Measurements from ENCODE around the gene LIMCH1. TPM values are rescaled to one million over a fixed set of nuclear protein-coding genes. Genes with fewer than 3 reads are reported as not detected.

Gene LIMCH1
- total RNA-seq, 2 experiments from 2014 or later = not detected

DNA sequence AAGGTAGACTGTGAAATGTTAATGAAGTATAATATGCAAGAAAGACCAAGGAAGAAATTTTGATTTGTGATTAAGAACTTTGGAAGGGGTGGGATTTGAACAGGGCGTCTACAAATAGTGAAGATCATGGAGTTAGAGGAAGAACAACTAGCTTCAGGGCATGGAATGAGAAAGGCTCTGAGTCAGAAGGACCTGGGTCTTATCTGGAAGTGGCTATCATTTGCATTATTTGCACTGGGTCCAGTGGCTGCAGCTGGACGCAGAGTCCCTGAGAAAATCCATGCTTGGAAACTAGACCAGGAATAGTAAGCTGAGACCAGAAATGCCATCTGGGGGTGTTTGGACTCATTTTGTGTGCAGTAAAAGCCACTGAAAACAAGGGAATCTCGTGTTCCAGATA is 4.3 kb upstream of the LIMCH1 start:
- H3K4me3 ChIP-seq (ENCODE audit: low read depth, low read length, poor library complexity, severe bottlenecking) = no peak overlapping the region
- no peak overlapping the region for H2AFZ ChIP-seq (ENCODE audit: low read length)
- no peak overlapping the region for H3K27ac ChIP-seq (ENCODE audit: low read depth, low read length, poor library complexity, severe bottlenecking)
- no peaks in the 10 kb centered on the region for H3K9me2 ChIP-seq (ENCODE audit: insufficient read depth, low read length)
- H3K79me2 ChIP-seq (ENCODE audit: insufficient read depth, low read depth, low read length) = no peaks in the 10 kb centered on the region
- DNase-seq (ENCODE audit: low spot score) = no peak
- CTCF ChIA-PET (ENCODE audit: unreplicated experiment) = no interaction called here
- intact Hi-C loops (cut with micrococcal nuclease; ENCODE audit: unreplicated experiment) = no loop called here
- H4K20me1 ChIP-seq (ENCODE audit: insufficient read depth, low read length) = no peaks in the 10 kb centered on the region
- H3K9me3 ChIP-seq (ENCODE audit: low read length) = no peaks in the 10 kb centered on the region
- H3K4me1 ChIP-seq (ENCODE audit: insufficient read depth, low read length, poor library complexity, severe bottlenecking) = no peaks in the 10 kb centered on the region
- TF ChIP-seq EZH2phosphoT487 (IDR thresholded peaks at IDR 0.05; ENCODE audit: borderline replicate concordance, low read depth, low read length) = no peak
- TF ChIP-seq, protein P1, sequence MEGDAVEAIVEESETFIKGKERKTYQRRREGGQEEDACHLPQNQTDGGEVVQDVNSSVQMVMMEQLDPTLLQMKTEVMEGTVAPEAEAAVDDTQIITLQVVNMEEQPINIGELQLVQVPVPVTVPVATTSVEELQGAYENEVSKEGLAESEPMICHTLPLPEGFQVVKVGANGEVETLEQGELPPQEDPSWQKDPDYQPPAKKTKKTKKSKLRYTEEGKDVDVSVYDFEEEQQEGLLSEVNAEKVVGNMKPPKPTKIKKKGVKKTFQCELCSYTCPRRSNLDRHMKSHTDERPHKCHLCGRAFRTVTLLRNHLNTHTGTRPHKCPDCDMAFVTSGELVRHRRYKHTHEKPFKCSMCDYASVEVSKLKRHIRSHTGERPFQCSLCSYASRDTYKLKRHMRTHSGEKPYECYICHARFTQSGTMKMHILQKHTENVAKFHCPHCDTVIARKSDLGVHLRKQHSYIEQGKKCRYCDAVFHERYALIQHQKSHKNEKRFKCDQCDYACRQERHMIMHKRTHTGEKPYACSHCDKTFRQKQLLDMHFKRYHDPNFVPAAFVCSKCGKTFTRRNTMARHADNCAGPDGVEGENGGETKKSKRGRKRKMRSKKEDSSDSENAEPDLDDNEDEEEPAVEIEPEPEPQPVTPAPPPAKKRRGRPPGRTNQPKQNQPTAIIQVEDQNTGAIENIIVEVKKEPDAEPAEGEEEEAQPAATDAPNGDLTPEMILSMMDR (conservative IDR thresholded peaks at IDR 0.05; ENCODE audit: low read length) = no peak
- no peaks in the 10 kb centered on the region for H3K36me3 ChIP-seq (ENCODE audit: insufficient read depth, low read length)
- POLR2A ChIA-PET = no interaction called here
- no TSS peak for BruUV-seq (replicated peaks)
- no peak overlapping the region for H3K4me2 ChIP-seq (ENCODE audit: low read length)

DNA sequence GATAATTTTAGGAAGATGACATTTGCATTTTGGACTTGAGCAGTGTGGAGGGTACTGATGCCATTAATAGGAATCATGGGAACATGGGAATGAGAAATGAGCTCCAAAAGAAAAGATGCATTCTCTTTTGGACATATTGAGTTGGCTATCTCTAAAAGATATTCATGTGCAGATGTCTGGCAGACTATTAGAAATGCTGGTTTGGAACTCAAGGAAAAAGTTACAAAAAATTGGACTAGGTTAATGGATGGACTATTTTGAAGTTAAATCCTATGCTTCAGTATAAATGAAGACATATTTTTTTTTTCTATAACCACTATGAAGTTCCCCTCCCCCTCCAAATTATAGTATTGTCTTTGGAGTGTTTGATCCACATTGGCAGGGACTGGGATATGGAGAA is 3.6 kb upstream of the LIMCH1 start:
- DNase-seq (ENCODE audit: low spot score) = no peak
- H3K4me2 ChIP-seq (ENCODE audit: low read length) = no peak overlapping the region
- POLR2A ChIA-PET = interaction anchor here (0.5 to 0.6 kb wide), 2 partner anchors 191 to 208 kb away, joined by 3 read pairs; no protein-coding TSS in a partner anchor
- no peaks in the 10 kb centered on the region for H3K9me2 ChIP-seq (ENCODE audit: insufficient read depth, low read length)
- no peaks in the 10 kb centered on the region for H4K20me1 ChIP-seq (ENCODE audit: insufficient read depth, low read length)
- H3K27ac ChIP-seq (ENCODE audit: low read depth, low read length, poor library complexity, severe bottlenecking) = no peak overlapping the region
- H3K4me1 ChIP-seq (ENCODE audit: insufficient read depth, low read length, poor library complexity, severe bottlenecking) = no peaks in the 10 kb centered on the region
- TF ChIP-seq, protein P1 (conservative IDR thresholded peaks at IDR 0.05; ENCODE audit: low read length) = no peak
- TF ChIP-seq EZH2phosphoT487 (IDR thresholded peaks at IDR 0.05; ENCODE audit: borderline replicate concordance, low read depth, low read length) = no peak
- BruUV-seq (replicated peaks) = no TSS peak
- intact Hi-C loops (cut with micrococcal nuclease; ENCODE audit: unreplicated experiment) = no loop called here
- H3K9me3 ChIP-seq (ENCODE audit: low read length) = no peaks in the 10 kb centered on the region
- CTCF ChIA-PET (ENCODE audit: unreplicated experiment) = no interaction called here
- no peaks in the 10 kb centered on the region for H3K36me3 ChIP-seq (ENCODE audit: insufficient read depth, low read length)
- no peak overlapping the region for H3K4me3 ChIP-seq (ENCODE audit: low read depth, low read length, poor library complexity, severe bottlenecking)
- no peaks in the 10 kb centered on the region for H3K79me2 ChIP-seq (ENCODE audit: insufficient read depth, low read depth, low read length)
- no peak overlapping the region for H2AFZ ChIP-seq (ENCODE audit: low read length)

DNA sequence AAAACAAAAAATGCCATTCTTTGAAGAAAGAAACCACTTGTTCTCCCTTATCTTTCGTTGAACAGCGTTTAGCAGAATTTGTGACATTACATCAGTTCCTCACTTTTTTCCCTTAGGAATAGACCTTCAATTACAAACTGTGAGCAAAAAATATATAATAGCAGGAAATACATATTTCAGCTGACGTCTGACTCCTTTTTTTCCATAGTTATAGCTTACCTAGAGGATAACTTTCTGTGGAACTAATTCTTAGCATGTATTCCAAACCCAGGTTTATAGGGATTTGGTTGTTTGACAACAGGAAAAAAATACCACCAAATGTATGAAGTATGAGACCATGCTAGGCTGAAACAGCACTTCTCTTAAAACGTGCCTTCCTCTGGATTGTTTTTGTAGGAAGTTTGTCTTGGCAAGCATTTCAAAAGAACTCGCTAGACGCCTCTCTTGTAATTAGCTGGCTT is 2.0 kb upstream of the LIMCH1 start:
- Histone ChIP-seq H3K4me3 (ENCODE audit: low read depth, low read length, poor library complexity, severe bottlenecking) (no peak overlapping the region), H3K36me3 (ENCODE audit: insufficient read depth, low read length) (no peaks in the 10 kb centered on the region), H3K79me2 (ENCODE audit: insufficient read depth, low read depth, low read length) (no peaks in the 10 kb centered on the region), H3K4me1 (ENCODE audit: insufficient read depth, low read length, poor library complexity, severe bottlenecking) (no peaks in the 10 kb centered on the region), H2AFZ (ENCODE audit: low read length) (no peak overlapping the region), H3K9me2 (ENCODE audit: insufficient read depth, low read length) (no peaks in the 10 kb centered on the region), H3K9me3 (ENCODE audit: low read length) (no peaks in the 10 kb centered on the region), H3K4me2 (ENCODE audit: low read length) (no peak overlapping the region), H4K20me1 (ENCODE audit: insufficient read depth, low read length) (no peaks in the 10 kb centered on the region), H3K27ac (ENCODE audit: low read depth, low read length, poor library complexity, severe bottlenecking) (no peak overlapping the region)
- ChIA-PET POLR2A (no interaction called here), CTCF (ENCODE audit: unreplicated experiment) (no interaction called here)
- DNase-seq (ENCODE audit: low spot score) = no peak
- TF ChIP-seq EZH2phosphoT487 (IDR thresholded peaks at IDR 0.05; ENCODE audit: borderline replicate concordance, low read depth, low read length) = no peak
- TF ChIP-seq, protein P1 (conservative IDR thresholded peaks at IDR 0.05; ENCODE audit: low read length) = no peak
- intact Hi-C loops (cut with micrococcal nuclease; ENCODE audit: unreplicated experiment) = no loop called here
- no TSS peak for BruUV-seq (replicated peaks)
